Measurements from ENCODE around the gene HLA-DPA1. TPM values are rescaled to one million over a fixed set of nuclear protein-coding genes. Genes with fewer than 3 reads are reported as not detected.

Gene HLA-DPA1
- total RNA-seq, 1 experiment from 2014 or later, result 0.69 TPM

- Histone ChIP-seq H3K27ac (ENCODE audit: low read length) (no peak overlapping the region), H3K4me3 (ENCODE audit: low read depth in 2 of 2, low read length in 2 of 2) (no peak overlapping the region), H3K27me3 (ENCODE audit: control insufficient read depth, insufficient read depth, low read length) (peaks cover 13% of the 10 kb centered on the region), H3K36me3 (ENCODE audit: control insufficient read depth, insufficient read depth, low read length) (no peaks in the 10 kb centered on the region), H3K9me3 (ENCODE audit: control insufficient read depth, insufficient read depth, low read depth, low read length) (no peaks in the 10 kb centered on the region), H3K4me1 (ENCODE audit: control insufficient read depth, insufficient read depth, low read length) (no peaks in the 10 kb centered on the region)
- DNase-seq (ENCODE audit: low read depth, low spot score) (no peak), ATAC-seq (no peak)
- in situ Hi-C loops (cut with HindIII; ENCODE audit: low pct_unique_long_range_greater_than_20kb, low sequenced_read_pairs), result no loop called here
- intact Hi-C loops (cut with micrococcal nuclease; ENCODE audit: unreplicated experiment), result no loop called here
- ChIA-PET POLR2A (no interaction called here), CTCF (no interaction called here)
- no TSS peak for BruUV-seq (replicated peaks)
- TF ChIP-seq CTCF (IDR thresholded peaks at IDR 0.05), result no peak
- no peak for TF ChIP-seq POLR2AphosphoS5 (IDR thresholded peaks at IDR 0.05; ENCODE audit: low read depth, low read length)
- TF ChIP-seq REST (IDR thresholded peaks at IDR 0.05; ENCODE audit: insufficient read depth in 1 of 2, low read depth in 2 of 2, low read length in 1 of 2), result no peak
- TF ChIP-seq TCF7L2 (IDR thresholded peaks at IDR 0.05; ENCODE audit: low read depth, low read length), result no peak
- TF ChIP-seq SIN3A (IDR thresholded peaks at IDR 0.05; ENCODE audit: borderline replicate concordance, insufficient read depth, low read depth, low read length), result no peak
Measured at GRCh38 chr6:33021917-33022316, 51.5 kb downstream of the HLA-DPA1 start.

- H3K4me3 ChIP-seq (ENCODE audit: low read depth in 2 of 2, low read length in 2 of 2), result peak overlapping the region in 1 of 2 experiments; percentile 12; a peak in 1 of 4 replicates
- ATAC-seq (no peak), DNase-seq (ENCODE audit: low read depth, low spot score) (no peak)
- peaks cover 12% of the 10 kb centered on the region for H3K27me3 ChIP-seq (ENCODE audit: control insufficient read depth, insufficient read depth, low read length)
- TF ChIP-seq SIN3A (IDR thresholded peaks at IDR 0.05; ENCODE audit: borderline replicate concordance, insufficient read depth, low read depth, low read length) (no peak), TCF7L2 (IDR thresholded peaks at IDR 0.05; ENCODE audit: low read depth, low read length) (no peak), CTCF (IDR thresholded peaks at IDR 0.05) (no peak), REST (IDR thresholded peaks at IDR 0.05; ENCODE audit: insufficient read depth in 1 of 2, low read depth in 2 of 2, low read length in 1 of 2) (no peak), POLR2AphosphoS5 (IDR thresholded peaks at IDR 0.05; ENCODE audit: low read depth, low read length) (no peak)
- no TSS peak for BruUV-seq (replicated peaks)
- CTCF ChIA-PET, result no interaction called here
- intact Hi-C loops (cut with micrococcal nuclease; ENCODE audit: unreplicated experiment) (loop anchor here (5.0 to 10.0 kb wide), 3 partner anchors 128 to 225 kb away; no protein-coding TSS in a partner anchor), in situ Hi-C loops (cut with HindIII; ENCODE audit: low pct_unique_long_range_greater_than_20kb, low sequenced_read_pairs) (no loop called here)
- no peaks in the 10 kb centered on the region for H3K4me1 ChIP-seq (ENCODE audit: control insufficient read depth, insufficient read depth, low read length)
- POLR2A ChIA-PET, result no interaction called here
- no peak overlapping the region for H3K27ac ChIP-seq (ENCODE audit: low read length)
- no peaks in the 10 kb centered on the region for H3K36me3 ChIP-seq (ENCODE audit: control insufficient read depth, insufficient read depth, low read length)
- no peaks in the 10 kb centered on the region for H3K9me3 ChIP-seq (ENCODE audit: control insufficient read depth, insufficient read depth, low read depth, low read length)
Measured at GRCh38 chr6:33019372-33019771, 54.1 kb downstream of the HLA-DPA1 start.
